ENCODE results near the gene ETS2.

DNA sequence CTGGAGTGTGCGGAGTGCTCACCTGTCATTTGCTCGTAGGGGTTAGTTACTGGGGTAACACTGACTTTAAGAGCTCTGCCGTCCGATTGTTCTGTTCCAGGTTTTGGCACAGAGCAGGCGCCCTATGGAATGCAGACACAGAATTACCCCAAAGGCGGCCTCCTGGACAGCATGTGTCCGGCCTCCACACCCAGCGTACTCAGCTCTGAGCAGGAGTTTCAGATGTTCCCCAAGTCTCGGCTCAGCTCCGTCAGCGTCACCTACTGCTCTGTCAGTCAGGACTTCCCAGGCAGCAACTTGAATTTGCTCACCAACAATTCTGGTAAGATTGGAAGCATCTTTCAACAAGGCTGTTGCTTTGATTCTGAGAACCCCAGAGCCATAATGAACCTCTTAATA, 12.6 kb downstream of the ETS2 start:
- TF ChIP-seq EZH2 (IDR thresholded peaks at IDR 0.05; ENCODE audit: insufficient read depth, poor library complexity, severe bottlenecking) (no peak), EZH2phosphoT487 (IDR thresholded peaks at IDR 0.05; ENCODE audit: insufficient read depth, low read depth) (no peak)

Data from GM23248 (cell line).